HG03442 (cell line): ENCODE measurements around the gene GNG14.
A peak's percentile ranks its signal among the peaks of the same experiment; 100 is the strongest.
"Not testable (repeated sequence)": the region's sequence is repeated elsewhere in the genome, so short reads cannot be mapped to it uniquely, and the experiment has no call there.

ENCODE experiments used
- ATAC-seq: cut with Tn5 transposase; IDR thresholded peaks from one replicate; pipeline ENCODE4 v1.9.1; 2021; ENCODE audit warnings: mild to moderate bottlenecking, moderate library complexity; ENCODE audit not compliant: unreplicated experiment

GNG14 gene

DNA sequence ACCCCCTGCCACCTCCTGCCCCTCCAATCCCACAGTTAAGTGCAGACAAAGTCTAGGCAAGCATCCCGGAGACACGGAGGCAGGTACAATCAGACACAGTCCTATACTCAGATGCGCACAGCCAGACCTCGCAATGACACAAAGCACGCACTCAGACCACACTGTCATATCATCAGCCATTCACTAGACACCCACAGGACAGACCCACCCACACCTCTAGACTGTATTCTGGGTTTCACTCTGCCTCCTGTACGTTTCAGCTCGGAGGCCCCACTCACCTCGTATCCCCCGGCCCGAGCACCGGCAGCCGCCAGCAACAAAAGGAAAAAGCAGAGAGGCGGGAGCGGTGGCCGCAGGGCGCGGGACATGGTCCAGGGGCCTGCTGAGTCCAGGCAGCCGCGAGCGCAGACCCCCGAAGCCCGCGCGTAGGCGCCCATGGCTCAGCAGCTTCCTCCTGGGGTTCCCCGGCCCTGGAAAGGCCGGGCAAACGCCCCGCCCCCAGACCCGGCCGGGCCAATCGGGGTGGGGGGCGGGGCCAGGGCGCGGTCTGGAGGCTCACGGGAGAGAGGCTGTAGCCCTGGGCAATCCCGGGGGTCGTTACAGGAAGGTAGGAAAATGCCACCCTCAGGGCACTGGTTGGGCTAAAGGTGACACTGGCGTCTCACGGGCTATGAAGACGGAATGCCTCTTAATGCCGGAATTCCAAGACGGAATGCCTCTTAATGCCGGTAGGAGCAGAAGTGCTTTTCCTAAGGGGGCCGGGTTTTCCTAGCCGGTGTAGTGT, 21.3 kb upstream of the GNG14 start, which contains the start of the genes MAN2B1 and WDR83:
Gene MAN2B1 (minus strand): TSS at position 478 of the 784 bp plus-strand sequence. CDS start 41 bp downstream, at position 437.
Gene WDR83 (plus strand): TSS at position 543 of the 784 bp plus-strand sequence. CDS start 2,984 bp downstream, outside the sequence.
- ATAC-seq, result peak; percentile 41

DNA sequence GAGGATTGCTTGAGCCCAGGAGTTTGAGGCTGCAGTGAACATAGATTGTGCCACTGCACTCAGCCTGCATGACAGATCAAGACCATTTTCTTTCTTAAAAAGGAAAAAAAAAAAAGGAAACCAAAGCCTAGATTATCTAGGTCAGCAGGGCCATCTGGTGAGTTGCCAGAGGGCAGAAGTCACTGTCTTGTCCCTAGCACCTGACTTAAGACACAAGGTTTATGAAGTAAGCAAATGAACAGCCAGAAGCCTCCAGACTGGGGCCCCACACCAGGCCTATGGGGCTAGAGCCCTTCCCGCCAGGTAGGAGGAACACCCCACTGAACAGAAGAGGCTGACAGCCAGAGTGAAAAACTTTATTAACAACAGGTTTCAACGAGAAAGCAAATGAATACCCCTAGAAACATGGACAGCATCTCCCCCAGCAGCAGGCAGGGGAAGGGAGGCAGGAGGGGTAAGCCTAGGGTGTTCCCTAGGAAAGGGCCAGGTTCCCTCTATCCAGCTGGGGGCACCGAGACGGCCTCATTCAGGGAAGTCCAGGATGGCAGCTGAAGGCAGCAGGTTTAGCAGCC, 20.0 kb upstream of the GNG14 start:
- no peak for ATAC-seq

DNA sequence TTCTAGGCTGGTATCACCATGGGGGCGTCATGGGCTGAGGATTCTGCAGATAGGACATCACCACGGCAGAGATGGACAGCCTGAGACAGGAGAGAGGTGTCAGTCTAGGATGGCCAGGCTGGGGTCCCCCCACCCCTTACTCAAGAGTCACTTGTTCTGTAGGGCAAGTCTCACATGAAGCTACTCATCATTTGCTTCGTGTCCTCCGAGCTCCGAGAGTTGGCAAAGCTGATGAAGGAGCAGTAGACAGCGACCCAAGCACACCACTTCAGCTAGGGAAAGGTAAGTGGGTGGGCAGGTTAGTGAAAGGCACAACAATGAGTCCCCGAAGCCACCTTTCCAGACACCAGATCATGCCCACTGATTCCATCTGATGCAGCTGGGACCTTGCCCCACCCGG, 19.5 kb upstream of the GNG14 start:
- no peak for ATAC-seq

DNA sequence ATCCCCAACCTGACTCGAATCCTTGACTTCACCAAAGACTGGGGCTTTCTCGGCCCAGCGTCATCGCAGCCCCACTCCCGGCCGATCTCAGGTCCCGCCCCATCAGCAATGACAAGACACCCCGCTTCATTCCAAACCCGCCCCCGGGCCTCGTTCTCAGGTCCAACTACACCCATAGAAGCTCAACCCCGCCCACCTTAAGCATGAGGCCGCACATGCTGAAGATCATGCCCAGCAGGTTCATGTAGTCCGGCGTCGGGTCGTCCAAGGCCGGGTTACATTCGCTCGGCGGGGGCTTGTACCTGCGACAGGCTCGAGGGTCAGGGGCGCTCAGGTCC, 18.9 kb upstream of the GNG14 start:
- ATAC-seq, result no peak

DNA sequence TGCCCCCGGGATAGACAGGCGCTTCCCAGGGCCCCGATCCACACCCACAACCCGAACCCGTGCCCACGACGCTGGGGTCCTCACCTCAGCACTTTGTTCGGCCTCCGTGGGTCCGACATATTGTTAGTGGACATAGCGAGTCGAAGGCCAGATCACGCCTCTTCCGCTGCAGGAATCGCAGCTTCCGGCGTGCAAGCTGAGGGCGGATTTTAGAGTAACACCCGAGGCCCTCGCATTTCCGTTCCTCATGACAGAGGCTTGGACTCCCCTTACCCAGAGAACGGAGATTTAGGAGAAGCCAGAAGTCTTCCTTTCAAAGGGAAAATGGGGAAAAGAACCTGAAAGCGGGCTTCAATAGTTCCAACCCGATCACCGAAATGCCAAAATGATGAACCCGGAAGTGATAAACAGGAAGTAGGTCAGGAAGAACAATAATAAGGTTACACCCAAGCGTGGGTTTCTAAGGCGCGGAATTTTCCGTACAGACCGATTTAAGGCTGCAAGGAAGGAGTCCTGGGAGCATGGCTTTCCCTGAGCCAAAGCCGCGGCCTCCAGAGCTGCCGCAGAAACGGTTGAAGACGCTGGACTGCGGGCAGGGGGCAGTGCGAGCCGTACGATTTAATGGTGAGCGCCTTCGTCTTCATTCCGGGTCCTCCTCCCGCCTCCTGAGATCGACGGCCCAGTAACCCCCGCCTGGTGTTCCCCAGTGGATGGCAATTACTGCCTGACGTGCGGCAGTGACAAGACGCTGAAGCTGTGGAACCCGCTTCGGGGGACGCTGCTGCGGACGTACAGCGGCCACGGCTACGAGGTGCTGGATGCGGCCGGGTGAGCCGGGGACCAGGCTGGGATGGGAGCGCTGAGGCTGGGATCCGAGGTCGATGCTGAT, 18.3 kb upstream of the GNG14 start:
- ATAC-seq, result no peak

DNA sequence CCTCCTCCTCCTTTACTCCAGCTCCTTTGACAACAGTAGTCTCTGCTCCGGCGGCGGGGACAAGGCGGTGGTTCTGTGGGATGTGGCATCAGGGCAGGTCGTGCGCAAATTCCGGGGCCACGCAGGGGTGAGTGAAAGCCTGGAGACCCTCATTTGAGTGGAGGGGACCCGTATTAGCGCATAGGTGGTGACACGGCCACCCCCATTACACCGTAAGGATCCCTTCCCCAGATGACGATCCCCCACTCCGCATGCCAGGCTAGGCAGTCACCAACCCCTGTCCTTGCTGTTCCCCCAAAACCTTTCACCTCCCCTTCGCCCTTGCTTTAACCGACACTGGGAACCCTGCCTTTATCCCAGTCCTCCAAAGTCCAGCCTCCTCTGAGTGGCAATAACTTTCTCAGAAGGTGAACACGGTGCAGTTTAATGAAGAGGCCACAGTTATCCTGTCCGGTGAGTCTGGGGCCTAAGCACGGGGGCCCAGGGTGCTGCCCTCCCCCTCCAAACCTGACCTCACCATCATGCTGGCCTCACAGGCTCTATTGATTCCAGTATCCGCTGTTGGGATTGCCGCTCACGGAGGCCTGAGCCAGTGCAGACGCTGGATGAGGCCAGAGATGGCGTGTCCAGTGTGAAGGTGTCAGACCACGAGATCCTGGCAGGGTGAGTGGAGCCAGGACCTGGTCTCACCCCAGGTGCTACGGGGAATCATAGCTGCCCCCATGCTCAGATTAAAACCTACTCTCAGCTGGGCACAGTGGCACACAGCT, 17.5 kb upstream of the GNG14 start:
- ATAC-seq, result no peak

DNA sequence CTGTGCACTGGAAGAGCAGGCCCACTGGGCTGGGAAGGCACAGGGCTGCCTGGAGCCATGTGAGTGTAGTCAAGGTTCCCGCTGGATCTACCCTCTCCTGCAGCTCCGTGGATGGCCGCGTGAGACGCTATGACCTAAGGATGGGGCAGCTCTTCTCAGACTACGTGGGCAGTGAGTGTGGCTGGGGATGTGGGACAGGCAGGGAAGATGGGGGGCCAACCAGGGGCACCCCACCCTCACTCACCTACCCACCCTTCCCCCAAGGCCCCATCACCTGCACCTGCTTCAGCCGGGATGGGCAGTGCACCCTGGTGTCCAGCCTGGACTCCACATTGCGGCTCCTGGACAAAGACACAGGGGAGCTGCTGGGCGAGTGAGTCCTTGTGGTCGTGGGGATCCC, 15.1 kb upstream of the GNG14 start:
- no peak for ATAC-seq

DNA sequence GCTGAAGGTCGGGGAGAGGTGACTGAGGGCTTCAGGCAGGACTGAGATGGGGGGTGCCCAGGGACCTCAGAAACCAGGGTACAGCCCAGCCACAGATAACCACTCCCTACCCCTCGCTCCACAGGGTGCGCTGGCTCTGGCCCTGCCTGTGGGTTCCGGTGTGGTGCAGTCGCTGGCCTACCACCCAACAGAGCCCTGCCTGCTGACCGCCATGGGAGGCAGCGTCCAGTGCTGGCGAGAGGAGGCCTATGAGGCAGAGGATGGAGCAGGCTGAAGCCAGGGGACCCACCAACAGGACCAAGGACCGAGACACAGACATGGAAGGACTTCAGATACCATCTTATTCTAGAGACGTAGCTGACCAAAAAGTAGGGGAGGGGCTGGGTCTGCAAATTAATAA, 12.4 kb upstream of the GNG14 start:
- no peak for ATAC-seq

DNA sequence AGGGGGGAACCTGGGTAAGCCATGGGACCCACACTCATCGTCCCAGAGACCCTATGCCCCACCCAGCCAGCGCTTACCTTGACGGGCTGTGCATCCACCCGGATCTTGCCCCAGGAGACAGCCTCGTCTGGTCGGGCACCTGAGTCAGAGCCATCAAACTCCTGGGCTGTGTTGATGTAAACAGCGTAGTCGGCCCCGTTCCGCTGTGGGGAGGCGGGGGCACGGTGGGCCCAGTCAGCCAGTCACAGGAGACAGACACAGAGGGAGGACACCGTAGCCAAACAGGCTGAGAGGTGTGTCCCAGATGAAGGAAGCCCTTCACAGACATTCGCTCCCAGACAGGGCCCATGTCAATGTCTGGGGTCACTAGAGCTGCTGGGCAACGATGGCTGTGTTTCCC, 11.9 kb upstream of the GNG14 start:
- no peak for ATAC-seq

DNA sequence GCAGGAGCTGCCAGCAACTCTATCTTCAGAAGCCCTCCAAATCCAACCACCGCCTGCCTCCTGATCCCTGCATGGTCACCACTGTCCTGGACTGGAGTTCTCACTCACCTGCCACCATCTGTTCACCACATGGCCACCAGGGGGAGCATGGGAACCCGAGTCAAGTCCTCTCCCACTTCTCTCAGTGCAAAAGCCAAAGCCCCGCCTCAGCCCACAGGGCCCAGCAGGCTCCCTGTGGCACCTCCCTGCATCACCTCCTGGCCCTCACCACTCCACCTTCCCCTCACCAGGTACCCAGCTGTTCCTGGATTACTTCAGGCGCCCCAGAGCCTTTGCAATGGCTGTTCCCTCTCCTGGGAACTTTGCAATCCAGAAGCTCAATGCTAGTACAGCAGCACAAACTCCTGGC, 11.4 kb upstream of the GNG14 start:
- no peak for ATAC-seq

DNA sequence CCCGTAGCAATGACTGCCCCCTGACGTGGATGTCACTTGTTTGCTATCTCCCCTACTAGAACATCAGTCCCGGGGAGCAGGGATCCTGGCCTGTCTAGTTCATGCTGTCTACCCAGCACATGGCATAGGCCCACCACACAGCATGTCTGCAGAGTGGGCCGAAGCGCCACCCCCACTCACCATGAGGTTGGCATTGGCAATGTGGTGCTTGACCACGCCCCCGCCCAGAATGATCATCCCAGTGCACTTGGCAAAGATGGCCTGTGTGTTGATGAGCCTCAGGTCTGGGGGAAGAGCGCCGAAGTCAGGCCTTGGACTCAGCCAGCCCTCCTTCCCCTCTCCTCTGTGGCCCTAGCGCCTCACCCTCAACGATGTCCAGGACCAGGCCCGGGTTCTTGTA, 10.9 kb upstream of the GNG14 start:
- ATAC-seq, result no peak

DNA sequence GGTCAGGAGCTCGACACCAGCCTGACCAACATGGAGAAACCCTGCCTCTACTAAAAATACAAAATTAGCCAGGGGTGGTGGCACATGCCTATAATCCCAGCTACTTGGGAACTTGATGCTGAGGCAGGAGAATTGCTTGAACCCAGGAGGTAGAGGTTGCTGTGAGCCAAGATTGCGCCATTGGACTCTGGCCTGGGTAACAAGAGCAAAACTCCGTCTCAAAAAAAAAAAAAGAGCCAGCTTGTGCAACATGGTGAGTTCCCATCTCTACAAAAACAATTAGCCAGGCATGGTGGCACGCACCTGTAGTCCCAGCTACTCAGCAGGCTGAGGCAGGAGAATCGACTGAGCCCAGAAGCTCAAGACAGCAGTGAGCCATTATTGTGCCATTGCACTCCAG, 9.8 kb upstream of the GNG14 start:
- not testable (repeated sequence) for ATAC-seq

DNA sequence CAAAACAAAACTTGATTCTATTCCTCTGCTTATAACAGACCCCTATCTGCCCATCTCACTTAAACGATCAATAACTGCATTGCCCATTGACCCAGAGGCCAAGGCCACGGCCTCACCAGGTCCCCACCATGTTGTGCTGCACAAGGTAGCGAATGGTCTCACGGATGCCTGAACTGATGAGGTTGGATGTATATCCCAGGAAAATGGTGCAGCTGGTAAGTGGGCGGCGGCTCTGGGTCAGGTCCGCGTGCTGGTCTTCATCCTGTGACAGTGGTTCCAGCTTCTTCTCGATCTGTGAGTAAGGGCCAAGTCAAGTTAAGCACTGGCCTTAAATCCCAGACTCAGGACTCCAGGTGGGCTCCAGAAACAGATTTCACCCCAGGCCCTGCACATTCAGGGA, 7.8 kb upstream of the GNG14 start:
- no peak for ATAC-seq

DNA sequence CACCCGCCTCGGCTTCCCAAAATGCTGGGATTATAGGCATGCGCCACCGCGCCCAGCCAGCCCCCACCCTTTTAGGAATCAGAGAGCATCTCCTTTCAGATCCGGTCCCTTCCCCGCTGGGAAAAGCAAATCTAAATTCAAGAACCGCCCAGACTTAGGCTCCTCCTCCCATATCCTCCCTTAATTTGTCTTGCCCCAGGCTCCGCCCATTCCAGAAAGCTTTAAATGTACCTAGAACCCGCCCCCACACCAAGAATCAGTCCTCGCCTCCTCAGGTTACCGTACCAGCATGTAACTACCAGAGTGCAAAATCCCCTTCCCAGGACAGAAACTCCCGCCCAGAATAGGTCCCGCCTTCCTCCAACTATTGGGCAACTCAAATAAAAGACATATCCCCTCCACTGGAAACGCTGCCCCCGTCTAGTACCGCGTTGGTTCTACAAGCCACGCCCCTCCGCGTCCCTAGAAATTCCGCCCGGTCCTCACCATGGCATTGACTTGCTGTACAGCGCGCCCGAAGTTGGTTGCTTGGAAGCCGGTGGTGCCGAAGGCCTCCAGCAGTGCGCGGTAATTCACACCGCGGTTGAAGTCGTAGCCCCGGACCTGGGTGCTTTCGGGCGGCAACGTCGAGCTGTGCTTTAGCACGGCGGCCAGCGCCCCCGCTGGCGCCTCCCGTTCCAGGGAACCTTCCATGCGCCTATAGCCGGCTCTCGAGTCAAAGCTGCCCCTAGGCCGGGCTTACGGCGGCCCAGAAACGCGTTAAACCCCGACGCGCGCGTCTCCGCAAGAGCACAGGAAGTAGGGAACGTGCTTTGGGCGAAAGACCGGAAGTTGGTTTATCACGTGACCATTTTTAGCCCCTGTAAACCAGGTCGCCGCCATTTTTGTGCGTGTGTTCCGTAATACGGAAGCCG, 6.5 kb upstream of the GNG14 start, which contains the start of gene DHPS:
Gene DHPS (minus strand): TSS at position 807 of the 914 bp plus-strand sequence. CDS start 114 bp downstream, at position 693.
- peak; percentile 67 for ATAC-seq

DNA sequence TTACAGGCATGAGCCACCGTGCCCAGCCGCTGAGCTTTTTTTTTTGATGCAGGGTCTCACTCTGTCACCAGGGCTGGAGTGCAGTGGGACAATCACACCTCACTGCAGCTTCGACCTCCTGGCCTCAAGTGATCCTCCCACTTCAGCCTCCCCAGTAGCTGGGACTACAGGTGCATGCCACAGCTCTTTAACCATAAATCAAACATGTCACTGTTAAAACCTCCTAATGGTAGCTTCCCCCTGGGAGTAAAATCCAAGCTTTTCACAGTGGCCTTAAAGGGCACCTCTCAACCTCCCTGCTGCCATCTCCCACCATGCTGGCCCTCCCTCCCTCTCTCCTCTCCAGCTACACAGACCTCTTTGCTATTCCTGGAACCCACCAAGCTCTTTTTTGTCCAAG, 2.0 kb upstream of the GNG14 start:
- ATAC-seq, result no peak

DNA sequence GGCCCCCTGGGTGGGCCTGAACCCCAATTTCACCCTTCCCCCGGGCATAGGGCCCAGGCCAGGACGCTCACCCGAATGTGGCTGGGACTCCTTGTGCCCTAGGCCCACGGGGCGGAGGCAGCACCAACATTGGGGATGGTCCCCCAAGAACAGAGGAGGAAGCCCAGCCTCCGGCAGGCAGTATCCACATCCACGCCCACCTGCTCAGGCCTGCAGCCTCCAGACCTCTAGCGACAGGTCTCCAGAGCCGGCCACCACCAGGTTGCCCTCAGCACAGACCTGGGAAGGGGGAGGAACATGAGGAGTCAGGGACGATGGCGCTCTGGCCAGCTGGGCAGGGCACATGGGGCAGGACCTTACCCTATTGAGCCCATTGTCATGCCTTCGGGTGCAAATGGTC, 1.2 kb downstream of the GNG14 start:
- ATAC-seq, result no peak

DNA sequence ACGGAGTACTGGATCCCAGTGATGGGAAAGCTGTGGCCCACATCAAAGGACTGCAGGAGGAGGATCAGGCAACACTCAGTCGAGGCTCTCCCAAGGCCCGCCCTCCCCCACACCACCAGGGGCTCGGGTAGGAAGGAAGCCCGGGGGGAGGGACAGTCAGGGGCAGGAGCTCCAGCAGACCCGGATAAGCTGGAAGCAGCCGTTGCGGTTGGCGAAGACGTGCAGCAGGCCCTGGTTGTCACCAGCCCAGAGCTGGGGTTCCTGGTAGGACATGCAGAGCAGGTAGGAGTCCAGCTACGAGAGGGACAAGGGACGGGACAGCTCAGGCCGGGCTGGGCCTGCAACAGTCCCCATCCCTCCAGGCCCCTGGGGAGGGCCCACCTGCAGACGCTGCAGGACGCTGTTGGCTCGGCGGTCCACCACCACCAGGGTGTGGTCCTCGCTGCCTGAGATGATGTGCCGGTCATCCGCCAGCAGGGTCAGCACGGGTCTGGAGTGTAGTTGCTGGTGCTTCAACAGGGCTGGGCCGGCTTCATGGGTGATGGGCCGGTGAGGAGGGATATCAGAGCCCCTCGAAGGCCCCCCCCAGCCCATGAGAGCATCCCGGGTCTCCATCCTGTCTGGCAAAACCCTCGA, 1.9 kb downstream of the GNG14 start:
- ATAC-seq, result no peak

DNA sequence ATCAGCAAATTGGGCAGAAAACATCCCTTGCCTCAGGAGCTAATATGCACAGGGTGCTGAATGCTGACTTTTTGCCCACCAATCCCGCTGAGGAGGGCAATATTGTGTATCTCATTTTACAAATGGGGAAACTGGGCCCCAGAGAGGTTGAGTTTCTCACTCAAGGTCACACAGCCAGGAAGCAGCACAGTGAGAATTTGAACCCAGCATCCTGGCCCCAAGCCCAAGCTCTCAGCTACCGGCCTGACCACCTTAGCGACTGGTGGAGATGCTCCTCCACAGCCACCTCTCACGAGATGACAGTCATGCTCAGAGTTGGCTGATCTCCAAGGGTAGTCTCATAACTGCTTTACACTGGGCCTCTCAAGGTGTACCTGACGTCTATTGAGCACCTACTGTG, 5.2 kb downstream of the GNG14 start:
- no peak for ATAC-seq

DNA sequence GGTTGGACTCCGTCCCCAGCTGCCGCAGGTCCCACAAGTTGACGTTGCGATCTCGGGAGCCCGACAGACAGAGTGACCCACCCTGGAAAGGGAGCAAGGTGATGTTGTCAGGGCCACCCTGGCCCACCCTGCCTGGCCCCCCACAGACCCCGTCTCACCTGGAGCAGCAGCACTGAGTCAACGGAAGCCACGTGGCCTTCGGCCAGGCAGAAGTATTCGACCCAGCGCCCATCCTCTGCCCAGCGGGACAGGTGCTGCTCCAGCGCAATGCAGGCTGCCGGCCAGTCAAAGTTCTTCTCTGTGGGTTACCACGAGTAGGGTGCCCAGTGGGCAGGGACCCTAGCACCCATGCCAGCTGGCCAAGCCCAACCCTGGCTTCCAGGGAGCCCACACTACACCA, 6.8 kb downstream of the GNG14 start:
- ATAC-seq, result no peak
